NCI-H526 (cell line): ENCODE results near the gene TAF4.
A peak's percentile ranks its signal among the peaks of the same experiment; 100 is the strongest.
"Not testable (repeated sequence)": the region's sequence is repeated elsewhere in the genome, so short reads cannot be mapped to it uniquely, and the experiment has no call there.

Source experiments
- DNase-seq, 2 experiments: peaks; one replicate each; lab custom pipeline; 2025; lab: John Stamatoyannopoulos, UW

TAF4 gene, protein sequence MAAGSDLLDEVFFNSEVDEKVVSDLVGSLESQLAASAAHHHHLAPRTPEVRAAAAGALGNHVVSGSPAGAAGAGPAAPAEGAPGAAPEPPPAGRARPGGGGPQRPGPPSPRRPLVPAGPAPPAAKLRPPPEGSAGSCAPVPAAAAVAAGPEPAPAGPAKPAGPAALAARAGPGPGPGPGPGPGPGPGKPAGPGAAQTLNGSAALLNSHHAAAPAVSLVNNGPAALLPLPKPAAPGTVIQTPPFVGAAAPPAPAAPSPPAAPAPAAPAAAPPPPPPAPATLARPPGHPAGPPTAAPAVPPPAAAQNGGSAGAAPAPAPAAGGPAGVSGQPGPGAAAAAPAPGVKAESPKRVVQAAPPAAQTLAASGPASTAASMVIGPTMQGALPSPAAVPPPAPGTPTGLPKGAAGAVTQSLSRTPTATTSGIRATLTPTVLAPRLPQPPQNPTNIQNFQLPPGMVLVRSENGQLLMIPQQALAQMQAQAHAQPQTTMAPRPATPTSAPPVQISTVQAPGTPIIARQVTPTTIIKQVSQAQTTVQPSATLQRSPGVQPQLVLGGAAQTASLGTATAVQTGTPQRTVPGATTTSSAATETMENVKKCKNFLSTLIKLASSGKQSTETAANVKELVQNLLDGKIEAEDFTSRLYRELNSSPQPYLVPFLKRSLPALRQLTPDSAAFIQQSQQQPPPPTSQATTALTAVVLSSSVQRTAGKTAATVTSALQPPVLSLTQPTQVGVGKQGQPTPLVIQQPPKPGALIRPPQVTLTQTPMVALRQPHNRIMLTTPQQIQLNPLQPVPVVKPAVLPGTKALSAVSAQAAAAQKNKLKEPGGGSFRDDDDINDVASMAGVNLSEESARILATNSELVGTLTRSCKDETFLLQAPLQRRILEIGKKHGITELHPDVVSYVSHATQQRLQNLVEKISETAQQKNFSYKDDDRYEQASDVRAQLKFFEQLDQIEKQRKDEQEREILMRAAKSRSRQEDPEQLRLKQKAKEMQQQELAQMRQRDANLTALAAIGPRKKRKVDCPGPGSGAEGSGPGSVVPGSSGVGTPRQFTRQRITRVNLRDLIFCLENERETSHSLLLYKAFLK

GRCh38 chr20:62065674-62066338 is at the start of gene TAF4:
Gene TAF4 (minus strand): TSS chr20:62065881. CDS start chr20:62065810, 71 bp downstream.
- peak; percentile 30 to 87 for DNase-seq

GRCh38 chr20:62114894-62115293 is 49.2 kb upstream of the TAF4 start:
- DNase-seq = no peak

DNA sequence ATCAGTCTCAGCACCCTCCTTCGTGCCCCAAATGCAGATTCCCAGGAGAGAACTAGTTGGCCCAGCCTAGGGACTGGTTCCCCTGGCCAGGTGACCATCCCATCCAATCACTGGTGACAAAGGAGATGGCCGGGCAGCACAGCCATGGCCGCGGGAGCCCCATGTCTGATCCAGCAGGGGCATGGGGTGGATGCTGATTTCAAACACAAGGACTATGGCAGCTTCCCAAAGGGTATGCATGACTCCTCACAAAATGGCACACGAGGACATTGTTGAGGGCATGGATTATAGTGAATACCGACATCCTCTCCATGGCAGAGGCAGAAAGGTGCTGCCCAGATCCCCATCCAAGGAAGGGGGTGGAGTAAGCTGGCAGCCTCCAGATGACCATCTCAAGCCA is 46.7 kb upstream of the TAF4 start:
- DNase-seq = no peak

GRCh38 chr20:62111148-62111547 is 45.5 kb upstream of the TAF4 start:
- DNase-seq = no peak

DNA sequence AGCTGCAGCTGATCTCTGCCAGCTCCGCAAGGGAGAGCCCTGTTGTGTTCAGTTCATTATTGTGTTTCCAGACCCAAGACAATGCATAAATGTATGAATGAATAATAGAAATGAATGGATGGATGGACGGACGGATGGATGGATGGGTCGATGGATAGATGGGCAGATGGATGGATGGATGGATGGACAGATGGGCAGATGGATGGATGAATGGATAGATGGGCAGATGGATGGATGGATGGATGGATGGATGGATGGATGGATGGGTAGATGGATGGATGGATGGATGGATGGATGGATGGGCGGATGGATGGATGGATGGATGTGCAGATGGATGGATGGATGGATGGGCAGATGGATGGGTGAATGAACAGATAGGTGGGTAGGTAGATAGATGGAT is 39.9 kb upstream of the TAF4 start:
- no peak for DNase-seq

DNA sequence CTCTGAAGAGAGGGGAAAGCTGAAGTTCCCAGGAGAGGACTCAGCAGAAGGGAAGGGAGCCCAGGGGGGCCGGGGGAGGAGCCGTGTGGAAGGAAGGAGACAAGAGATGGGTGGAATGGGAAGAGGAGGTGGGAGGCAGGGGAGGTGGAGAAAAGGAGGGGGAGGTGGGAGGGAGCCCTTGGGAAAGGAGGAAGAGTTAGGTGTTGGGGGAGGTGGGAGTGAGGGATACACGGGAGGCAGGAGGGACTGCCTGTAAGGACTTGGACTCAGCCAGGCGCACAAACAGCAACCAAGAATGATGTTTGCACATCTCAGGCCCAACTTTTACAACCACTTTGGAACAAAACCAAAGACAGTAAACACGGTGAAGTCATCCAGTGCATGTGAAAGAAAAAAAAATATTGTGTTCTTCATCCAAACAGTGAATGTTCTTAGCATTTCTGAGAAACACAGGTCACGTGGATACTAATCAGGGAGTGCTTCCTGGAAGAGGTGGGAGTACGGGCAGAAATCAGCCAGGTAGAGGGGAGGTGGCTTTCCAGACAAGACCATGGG is 39.2 kb upstream of the TAF4 start:
- DNase-seq = no peak

GRCh38 chr20:62104234-62104789 is 38.6 kb upstream of the TAF4 start:
- no peak for DNase-seq

GRCh38 chr20:62103508-62104233 is 38.0 kb upstream of the TAF4 start:
- DNase-seq = no peak

DNA sequence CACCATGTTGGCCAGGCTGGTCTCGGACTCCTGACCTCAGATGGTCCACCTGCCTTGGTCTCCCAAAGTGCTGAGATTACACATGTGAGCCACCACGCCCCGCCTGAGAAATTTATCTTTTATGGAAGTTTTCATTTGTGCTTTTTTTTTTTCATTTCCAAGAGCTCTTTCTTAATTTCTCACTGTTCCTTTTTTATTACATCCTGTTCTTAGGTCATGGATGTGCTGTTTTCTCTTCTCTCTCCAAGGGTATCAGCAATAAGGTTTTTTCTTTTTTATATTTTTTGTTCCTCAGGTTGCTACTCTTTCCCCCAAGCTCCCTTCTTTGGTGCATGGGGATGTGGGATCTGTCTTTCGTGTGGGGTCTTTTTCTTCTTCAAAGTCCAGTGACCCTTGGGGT is 35.4 kb upstream of the TAF4 start:
- no peak for DNase-seq

- no peak for DNase-seq
These were observed 32.3 kb upstream of the TAF4 start for GRCh38 chr20:62097881-62098407.

GRCh38 chr20:62096421-62097380 is 31.0 kb upstream of the TAF4 start:
- DNase-seq = no peak

- DNase-seq = no peak
These were observed 23.7 kb upstream of the TAF4 start for GRCh38 chr20:62089393-62089792.

GRCh38 chr20:62088258-62089127 is 22.8 kb upstream of the TAF4 start:
- DNase-seq = no peak

- no peak for DNase-seq
These were observed 22.0 kb upstream of the TAF4 start for GRCh38 chr20:62087632-62088031.

DNA sequence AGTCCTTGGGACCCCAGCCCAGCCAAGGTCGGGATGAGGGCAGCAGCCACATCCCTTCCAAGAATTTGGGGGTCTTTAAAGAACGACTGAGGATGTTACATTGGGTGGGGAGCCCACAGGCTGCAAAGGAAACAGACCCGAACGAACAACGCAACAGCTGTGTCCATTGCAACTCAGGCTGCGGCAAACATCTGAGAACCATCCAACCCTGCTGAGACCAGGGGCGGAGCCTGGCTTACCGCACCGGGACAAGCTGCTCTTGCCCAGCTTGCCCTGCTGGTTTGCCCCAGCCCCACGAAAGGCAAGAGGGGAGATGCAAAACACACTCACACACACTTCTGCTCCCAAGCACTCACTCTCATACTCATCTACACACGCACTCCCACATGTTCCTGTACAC is 21.5 kb upstream of the TAF4 start:
- DNase-seq = peak in 1 of 2 experiments; percentile 44

- DNase-seq = no peak
These were observed 19.5 kb upstream of the TAF4 start for GRCh38 chr20:62085206-62085605.

DNA sequence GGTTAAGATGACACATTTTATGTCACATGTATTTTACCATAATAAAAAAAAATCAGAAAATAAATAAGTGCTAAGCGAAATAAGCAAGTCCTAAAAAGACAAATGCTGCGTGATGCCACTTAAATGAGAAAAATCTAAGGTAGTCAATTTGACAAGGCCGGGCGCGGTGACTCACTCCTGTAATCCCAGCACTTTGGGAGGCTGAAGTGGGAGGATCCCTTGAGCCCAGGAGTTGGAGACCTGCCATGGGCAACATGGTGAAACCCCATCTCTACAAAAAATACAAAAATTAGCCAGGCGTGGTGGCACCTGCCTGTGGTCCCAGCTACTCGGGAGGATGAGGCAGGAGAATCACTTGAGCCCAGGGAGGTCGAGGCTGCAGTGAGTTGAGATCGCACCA is 18.5 kb upstream of the TAF4 start:
- not testable (repeated sequence) for DNase-seq

DNA sequence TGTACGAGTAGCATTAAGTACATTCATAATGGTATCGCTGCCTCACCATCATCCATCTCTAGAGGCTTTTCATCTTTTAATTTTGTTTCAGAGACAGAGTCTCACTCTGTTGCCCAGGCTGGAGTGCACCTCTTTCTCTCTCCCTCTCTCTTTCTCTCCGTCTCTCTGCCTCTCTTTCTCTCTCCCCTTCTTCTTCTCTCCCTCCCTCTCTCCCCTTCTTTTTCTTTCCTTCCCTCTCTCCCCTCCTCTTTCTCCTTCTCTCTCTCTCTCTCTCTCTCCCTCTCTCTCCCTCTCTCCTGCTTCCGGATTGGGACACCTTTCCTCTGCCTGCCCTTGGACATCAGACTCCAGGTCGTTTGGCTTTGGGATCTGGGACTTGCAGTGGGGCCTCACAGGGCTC is 17.6 kb upstream of the TAF4 start:
- no peak for DNase-seq
